Glutamatergic neuron (in vitro differentiated cells): ENCODE measurements around the gene ZXDC. TPM values are rescaled to one million over a fixed set of nuclear protein-coding genes. Genes with fewer than 3 reads are reported as not detected.

ENCODE experiments used
- DNase-seq: peaks from one replicate; pipeline ENCODE4 v3.0.0; 2022
- H3K27ac Mint-ChIP-seq: one replicate; pipeline ENCODE4 v1.8.0; 2020; ENCODE audit warnings: mild to moderate bottlenecking, mixed read lengths, inconsistent platforms; ENCODE audit not compliant: unreplicated experiment
- H3K27me3 Mint-ChIP-seq: one replicate; pipeline ENCODE4 v1.8.0; 2020; ENCODE audit warnings: mild to moderate bottlenecking, moderate library complexity, mixed read lengths, inconsistent platforms; ENCODE audit not compliant: unreplicated experiment
- H3K36me3 Mint-ChIP-seq: one replicate; pipeline ENCODE4 v1.8.0; 2020; ENCODE audit warnings: mild to moderate bottlenecking, mixed read lengths, inconsistent platforms; ENCODE audit not compliant: unreplicated experiment
- H3K4me1 Mint-ChIP-seq: one replicate; pipeline ENCODE4 v1.8.0; 2020; ENCODE audit warnings: mild to moderate bottlenecking, low read depth, mixed read lengths, inconsistent platforms; ENCODE audit not compliant: unreplicated experiment
- H3K4me3 Mint-ChIP-seq: one replicate; pipeline ENCODE4 v1.8.0; 2020; ENCODE audit warnings: mild to moderate bottlenecking, mixed read lengths, inconsistent platforms; ENCODE audit not compliant: unreplicated experiment
- H3K9me3 Mint-ChIP-seq: one replicate; pipeline ENCODE4 v1.8.0; 2020; ENCODE audit warnings: mild to moderate bottlenecking, moderate library complexity, mixed read lengths, inconsistent platforms; ENCODE audit not compliant: unreplicated experiment
- total RNA-seq: library from RNA; stranded (reverse); fragmentation: NEBNext Ultra II Directional; extraction: Animal tissue kit (Norgen Biotek cat#: 25700); gene quantifications from one replicate; pipeline ENCODE4 v1.2.1, GENCODE V29; 2021; ENCODE audit not compliant: unreplicated experiment
- TF ChIP-seq, protein P1 (sequence below): fragments of 200-600 bp; sonication (generic); IDR thresholded peaks from one replicate; pipeline ENCODE4 v1.5.0; 2021; ENCODE audit not compliant: partially characterized antibody, unreplicated experiment

The ZXDC gene
- total RNA-seq, 1 donor from 2014 or later = 39.5 TPM

DNA sequence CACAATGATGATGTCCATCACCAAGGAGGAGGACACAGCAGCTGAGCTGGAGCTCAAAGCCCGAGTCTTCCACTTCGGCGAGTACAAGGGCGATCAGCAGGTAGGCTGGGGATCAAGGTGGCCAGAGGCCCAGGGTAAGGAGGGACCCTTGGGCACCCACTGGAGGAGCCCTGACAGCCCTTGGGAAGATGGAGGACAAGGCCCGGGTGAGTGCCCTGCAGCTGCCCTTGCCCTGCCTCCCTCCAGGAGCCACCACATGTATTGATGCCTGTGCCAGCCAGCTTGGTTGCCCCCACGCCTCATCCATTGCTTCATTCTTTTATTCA is 42.6 kb downstream of the ZXDC start:
- no peak overlapping the region for H3K4me3 Mint-ChIP-seq
- H3K27me3 Mint-ChIP-seq = peaks cover 4% of the 10 kb centered on the region
- peaks cover 2% of the 10 kb centered on the region for H3K9me3 Mint-ChIP-seq
- DNase-seq = no peak
- H3K36me3 Mint-ChIP-seq = no peaks in the 10 kb centered on the region
- peaks cover 12% of the 10 kb centered on the region for H3K4me1 Mint-ChIP-seq
- TF ChIP-seq, protein P1, sequence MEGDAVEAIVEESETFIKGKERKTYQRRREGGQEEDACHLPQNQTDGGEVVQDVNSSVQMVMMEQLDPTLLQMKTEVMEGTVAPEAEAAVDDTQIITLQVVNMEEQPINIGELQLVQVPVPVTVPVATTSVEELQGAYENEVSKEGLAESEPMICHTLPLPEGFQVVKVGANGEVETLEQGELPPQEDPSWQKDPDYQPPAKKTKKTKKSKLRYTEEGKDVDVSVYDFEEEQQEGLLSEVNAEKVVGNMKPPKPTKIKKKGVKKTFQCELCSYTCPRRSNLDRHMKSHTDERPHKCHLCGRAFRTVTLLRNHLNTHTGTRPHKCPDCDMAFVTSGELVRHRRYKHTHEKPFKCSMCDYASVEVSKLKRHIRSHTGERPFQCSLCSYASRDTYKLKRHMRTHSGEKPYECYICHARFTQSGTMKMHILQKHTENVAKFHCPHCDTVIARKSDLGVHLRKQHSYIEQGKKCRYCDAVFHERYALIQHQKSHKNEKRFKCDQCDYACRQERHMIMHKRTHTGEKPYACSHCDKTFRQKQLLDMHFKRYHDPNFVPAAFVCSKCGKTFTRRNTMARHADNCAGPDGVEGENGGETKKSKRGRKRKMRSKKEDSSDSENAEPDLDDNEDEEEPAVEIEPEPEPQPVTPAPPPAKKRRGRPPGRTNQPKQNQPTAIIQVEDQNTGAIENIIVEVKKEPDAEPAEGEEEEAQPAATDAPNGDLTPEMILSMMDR = no peak
- peak overlapping the region; percentile 64 for H3K27ac Mint-ChIP-seq

DNA sequence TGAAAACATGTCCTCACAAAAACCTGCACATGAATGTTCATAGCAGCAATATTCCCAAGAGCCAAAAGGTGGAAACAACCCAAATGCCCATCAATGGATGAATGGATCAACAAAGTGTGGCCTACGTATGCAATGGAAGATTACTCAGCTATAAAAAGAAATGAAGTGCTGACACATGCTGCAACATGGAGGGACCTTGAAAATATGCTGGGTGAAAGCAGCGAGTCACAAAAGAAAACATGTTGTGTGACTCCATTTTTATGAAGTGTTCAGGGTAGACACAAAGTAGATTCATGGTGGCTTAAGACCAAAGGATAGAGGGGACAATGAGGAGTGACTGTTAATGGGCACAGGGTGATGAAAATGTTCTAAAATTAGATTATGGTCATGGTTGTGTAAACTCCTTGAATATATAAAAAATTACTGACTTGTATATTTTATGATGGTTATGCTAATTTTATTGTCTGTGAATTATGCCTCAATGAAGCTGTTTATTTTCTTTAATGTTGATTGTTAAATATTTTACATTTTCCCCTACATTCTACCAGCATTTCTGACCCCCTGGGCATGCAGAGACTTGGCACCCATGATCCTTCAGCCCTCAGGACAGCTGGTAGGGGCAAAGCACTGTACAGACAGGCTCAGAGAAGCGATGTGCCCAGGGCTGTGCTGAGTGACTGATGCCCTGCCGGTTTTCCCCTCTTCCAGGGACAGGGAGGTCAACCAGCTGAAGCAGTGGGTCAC is 43.2 kb downstream of the ZXDC start:
- Mint-ChIP-seq H3K9me3 (peaks cover 5% of the 10 kb centered on the region), H3K4me3 (no peak overlapping the region), H3K4me1 (peaks cover 12% of the 10 kb centered on the region), H3K27me3 (peaks cover 4% of the 10 kb centered on the region), H3K27ac (no peak overlapping the region), H3K36me3 (no peaks in the 10 kb centered on the region)
- TF ChIP-seq, protein P1 = no peak
- no peak for DNase-seq

DNA sequence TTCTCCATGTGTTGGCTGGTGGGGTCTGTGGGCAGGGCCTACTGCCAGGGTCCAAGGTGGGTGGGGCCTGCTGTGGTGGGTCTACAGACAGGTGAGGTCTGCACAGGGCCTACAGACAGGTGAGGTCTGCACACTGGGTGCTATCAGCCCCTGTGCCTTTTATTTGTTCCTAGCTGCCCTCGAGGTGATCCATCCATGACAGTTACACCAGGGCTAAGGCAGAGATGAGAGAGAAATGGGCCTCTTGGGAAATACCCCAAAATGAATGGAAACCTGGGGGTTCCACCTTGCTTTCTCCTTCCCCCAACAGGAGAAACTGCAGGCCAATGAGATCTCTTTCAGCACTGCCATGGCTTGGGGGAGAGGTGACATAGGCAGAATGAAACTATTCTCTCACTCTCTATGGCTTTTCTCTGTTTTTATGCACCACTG is 44.6 kb downstream of the ZXDC start:
- Mint-ChIP-seq H3K36me3 (peaks cover under 1% of the 10 kb centered on the region), H3K4me1 (peaks cover 12% of the 10 kb centered on the region), H3K4me3 (no peak overlapping the region), H3K27me3 (peaks cover 2% of the 10 kb centered on the region), H3K9me3 (peaks cover 6% of the 10 kb centered on the region), H3K27ac (no peak overlapping the region)
- no peak for DNase-seq
- TF ChIP-seq, protein P1 = no peak

DNA sequence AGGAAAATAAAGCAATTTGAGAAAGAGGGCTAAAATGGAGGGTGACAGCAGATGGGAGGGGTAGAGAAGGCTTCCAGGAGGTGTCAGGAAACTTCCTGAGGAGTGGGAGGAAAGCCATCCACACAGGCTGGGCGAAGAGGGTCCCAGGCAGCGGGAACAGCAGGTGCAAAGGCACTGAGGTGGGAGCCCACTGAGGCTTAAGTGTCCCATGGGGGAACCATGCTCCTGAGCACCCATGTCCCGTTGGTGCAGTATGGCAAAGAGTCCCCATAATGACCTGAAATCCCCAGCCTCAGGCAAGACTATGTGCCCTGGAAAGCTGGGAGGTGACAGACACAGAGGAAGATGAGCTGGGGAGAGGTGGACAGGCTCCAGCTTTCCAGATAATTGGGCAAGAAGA is 50.9 kb downstream of the ZXDC start:
- no peaks in the 10 kb centered on the region for H3K4me1 Mint-ChIP-seq
- H3K9me3 Mint-ChIP-seq = peaks cover 7% of the 10 kb centered on the region
- TF ChIP-seq, protein P1 = no peak
- no peak overlapping the region for H3K27ac Mint-ChIP-seq
- H3K4me3 Mint-ChIP-seq = no peak overlapping the region
- peaks cover 6% of the 10 kb centered on the region for H3K36me3 Mint-ChIP-seq
- H3K27me3 Mint-ChIP-seq = peaks cover 4% of the 10 kb centered on the region
- no peak for DNase-seq

DNA sequence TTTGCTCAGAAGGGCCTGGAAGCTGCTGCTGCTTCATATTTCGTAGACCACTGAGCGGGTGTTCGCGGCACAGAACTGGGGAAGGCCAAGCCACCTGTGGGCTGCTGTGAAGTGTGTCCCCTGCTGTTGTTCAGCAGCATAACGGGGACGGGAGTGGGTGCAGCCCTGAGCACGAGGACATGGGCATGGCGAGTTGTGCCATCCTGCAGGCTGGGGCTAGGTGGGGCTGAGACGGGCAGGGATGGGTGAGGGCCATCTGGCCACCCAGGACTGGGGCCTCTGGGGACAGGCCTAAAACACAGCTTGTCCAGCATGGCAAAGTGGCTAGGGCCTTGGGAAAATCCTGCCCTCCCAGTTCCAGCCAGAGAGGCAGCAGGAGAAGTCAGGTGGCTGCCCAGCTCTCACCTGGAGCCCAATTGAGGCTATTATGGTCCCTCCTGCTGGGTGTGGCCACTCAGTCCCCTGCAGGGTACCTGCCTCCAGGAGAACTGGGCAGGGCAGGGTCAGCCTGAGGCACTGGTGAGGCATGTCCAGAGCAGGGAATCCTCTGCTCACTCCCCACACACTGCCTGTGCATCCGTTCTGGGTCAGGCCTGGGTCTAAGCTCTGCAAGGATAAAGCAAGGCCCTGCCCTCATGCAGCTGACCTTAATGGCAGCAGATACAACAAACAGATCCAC is 51.5 kb downstream of the ZXDC start:
- no peak overlapping the region for H3K4me3 Mint-ChIP-seq
- no peak overlapping the region for H3K27ac Mint-ChIP-seq
- TF ChIP-seq, protein P1 = no peak
- no peaks in the 10 kb centered on the region for H3K4me1 Mint-ChIP-seq
- no peak for DNase-seq
- H3K27me3 Mint-ChIP-seq = peaks cover 4% of the 10 kb centered on the region
- H3K36me3 Mint-ChIP-seq = peaks cover 6% of the 10 kb centered on the region
- peaks cover 7% of the 10 kb centered on the region for H3K9me3 Mint-ChIP-seq
